GM18508 (cell line): ENCODE data around the gene ETS1.

Experiments
- ATAC-seq: cut with Tn5 transposase; IDR thresholded peaks from one replicate; pipeline ENCODE4 v1.9.1; 2021; ENCODE audit warnings: moderate number of reproducible peaks; ENCODE audit not compliant: insufficient read depth, unreplicated experiment

ETS1 gene, protein sequence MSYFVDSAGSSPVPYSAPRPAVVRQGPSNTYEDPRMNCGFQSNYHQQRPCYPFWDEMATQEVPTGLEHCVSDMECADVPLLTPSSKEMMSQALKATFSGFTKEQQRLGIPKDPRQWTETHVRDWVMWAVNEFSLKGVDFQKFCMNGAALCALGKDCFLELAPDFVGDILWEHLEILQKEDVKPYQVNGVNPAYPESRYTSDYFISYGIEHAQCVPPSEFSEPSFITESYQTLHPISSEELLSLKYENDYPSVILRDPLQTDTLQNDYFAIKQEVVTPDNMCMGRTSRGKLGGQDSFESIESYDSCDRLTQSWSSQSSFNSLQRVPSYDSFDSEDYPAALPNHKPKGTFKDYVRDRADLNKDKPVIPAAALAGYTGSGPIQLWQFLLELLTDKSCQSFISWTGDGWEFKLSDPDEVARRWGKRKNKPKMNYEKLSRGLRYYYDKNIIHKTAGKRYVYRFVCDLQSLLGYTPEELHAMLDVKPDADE

GRCh38 chr11:128587415-128587814, at the start of gene ETS1:
Gene ETS1, minus strand, starts transcription at chr11:128587558. Its CDS starts 14,428 bp downstream, at chr11:128573130.
- no peak for ATAC-seq

DNA sequence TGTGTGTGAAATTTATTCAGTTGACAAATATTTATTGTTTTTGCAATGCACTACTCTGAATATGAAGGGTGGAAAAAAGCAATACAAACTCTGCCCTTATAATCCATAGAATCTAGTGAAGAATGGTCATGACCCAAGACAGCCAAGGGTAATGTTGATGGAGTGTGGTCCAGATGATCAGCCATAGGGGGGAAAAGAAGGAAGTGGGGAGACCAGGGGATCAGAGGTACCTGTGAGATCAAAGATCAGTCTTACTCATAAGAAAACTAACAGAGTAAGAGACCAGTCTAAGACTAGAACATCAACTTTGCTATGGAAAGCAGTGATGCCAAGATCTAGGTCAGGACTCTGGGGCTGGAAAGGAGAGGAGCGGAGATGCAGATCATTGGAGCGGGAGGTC, 47.0 kb upstream of the ETS1 start:
- no peak for ATAC-seq

GRCh38 chr11:128633384-128633965, 46.1 kb upstream of the ETS1 start:
- ATAC-seq: no peak

DNA sequence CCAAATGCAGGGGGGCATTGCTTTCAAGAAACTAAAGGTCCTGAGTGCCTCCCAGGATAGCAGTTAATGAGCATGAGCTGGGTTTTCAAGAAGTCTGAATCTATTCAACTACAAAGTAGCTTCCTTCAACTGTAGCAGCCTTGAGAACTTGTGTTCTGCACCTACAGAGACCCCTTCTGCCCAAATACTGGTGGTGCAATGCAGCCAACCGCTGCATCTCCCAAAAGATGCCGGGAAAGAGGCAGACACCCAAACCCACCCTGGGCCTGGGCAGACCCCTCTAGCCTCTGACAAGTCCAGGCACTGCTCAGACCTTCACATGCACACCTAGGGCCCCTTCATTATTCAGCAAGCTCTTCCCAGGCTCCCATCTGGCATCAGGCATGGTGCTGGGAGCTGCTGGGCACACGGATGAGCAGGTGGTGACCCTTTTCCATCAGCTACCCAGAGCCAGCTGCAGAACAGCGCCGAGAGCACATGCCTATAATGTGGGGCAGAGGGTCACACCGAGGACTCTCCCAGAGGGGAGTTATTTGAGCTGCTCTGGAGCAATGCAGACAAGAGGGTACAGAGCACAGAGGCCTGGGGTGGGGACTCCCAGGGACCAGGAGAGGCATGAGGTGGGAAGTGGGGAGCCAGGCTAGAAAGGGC, 44.9 kb upstream of the ETS1 start:
- ATAC-seq: no peak

DNA sequence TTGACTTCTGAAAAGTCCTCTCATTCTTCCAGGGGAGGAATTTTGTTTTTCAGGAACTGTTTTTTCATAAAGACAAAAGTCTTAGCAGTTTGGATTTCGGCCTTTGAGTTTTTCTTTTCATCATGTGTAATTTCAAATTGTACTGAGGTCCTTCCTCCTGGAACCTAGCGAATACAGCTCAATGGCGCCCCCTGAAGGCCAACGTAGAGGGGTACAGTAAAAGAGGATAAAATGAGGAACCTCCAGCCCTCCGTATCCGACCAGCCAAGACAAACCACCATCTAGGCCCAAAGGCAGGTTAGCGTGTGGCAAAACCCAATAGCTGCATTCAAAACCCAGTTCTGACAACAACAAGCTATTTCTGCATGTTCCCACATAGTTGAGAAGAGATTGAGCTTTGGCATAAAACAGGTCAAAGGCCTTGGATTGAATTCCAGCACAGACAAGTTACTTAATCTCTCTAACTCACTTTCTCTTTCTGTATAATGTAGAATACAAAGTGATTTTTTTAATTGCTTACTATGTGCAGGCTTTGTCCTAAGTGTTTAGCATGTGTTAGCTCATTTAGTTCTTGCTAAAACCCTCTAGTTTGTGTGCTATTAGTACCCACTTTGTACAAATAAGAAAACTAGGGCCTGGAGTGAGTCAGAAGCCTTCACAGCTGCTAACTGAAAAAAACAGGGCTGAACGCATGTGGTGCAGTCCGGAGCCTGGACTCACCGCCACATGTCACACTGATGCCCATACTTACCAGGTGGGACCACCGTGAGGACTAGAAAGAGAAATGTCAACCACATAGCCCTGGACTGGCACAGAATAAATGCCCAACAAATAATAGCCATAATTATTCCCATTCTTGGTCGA, 43.2 kb upstream of the ETS1 start:
- peak; percentile 47 for ATAC-seq

DNA sequence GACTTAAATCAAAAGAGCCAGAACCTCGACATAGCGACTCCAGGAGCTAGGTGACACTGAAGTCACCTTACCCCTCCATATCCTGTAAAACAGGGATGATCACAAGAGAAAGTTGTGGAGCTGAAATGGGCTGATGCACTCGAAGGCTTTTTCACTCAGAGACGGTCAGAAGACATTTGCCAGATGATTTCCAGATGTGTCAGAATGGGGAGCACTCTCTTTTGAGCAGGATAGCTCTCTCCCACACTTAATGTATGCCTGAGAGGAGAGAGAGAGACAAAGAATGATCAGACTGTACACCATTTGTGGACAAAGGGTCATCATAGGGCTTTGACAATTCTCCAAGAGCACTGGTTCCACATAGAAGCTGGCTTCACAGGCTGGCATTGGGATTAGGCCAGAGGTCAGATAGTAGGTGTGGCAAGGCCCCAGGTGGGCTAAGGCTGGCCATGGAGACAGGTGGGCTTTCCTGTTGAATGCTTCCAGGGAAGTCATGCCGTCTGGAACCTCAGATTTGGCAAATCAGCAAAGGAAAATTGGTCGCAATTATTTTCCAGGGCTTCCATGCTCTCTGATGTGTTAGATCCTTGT, 42.3 kb upstream of the ETS1 start:
- no peak for ATAC-seq

DNA sequence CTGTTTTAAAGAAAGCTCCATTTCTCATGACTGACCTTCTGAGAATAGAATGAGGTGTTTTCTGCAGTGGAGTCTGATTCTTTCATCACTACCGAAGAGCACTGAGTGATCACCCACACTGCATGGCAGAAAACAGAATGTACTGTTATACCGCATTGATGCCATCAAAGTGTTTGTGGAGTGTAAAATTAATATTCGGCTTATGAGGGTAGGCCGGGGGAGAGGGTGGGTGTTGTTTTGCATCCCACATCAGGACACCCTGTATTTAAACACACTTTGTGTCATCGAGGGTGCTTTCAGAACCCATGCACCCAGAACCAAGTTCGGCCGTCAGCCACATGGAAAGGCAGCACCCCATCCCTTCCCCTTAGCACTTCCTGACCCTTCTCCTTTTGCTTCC, 41.3 kb upstream of the ETS1 start:
- ATAC-seq: no peak

DNA sequence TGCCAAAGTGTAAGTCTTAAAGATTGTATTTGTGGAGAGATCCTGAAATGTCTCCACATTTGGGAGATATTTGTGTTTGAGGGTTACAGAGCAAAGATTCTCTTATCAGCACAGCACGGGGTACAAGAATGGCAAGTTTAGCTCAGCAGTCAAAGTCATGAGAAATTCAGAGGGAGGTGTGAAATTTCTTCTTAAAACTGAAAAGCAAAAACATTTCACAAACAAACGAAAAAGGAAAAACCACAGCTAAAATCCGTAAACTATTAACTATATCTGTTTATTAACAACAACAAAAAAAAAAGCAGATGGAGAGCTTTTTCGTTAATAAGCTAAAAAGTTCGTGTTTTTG, 40.9 kb upstream of the ETS1 start:
- ATAC-seq: no peak

GRCh38 chr11:128627666-128628324, 40.4 kb upstream of the ETS1 start:
- no peak for ATAC-seq

DNA sequence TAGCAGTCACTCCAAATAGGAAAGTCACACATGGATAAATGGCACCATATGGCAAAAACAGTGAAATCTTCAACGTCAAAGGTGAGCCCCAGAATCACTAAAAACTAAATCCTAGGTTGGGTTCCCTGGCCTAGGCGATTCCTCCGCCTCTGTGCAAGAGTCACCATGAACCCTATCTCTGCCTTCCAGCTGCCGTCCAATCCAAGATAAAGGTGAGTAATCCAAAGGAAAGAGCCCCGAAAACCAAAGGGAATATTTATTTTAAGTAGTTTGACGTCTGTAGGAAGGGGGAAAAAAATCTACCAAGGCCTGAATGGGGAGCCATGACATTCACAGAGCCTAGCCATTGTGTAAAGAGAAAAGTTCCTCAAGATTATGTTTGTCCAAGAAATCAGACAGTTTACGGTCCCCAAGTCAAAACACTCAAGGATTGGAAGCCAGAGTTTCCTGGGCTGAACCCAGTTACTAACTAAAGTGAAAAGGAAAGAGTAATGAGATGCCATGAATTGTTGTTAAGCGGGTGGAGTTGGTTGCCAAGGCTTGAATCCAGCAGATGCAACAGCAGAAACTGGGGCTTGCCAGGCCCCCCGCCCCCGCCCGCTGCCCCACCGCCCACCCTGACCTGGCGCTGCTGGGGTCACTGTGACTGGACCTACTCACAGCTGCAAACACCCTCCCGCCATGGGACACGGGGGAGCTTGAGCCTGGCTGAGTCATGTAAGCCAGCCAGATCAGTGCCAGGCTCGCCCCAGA, 39.7 kb upstream of the ETS1 start:
- ATAC-seq: no peak

- ATAC-seq: no peak
These were observed 38.4 kb upstream of the ETS1 start for GRCh38 chr11:128625746-128626145.

GRCh38 chr11:128625326-128625725, 38.0 kb upstream of the ETS1 start:
- no peak for ATAC-seq

GRCh38 chr11:128624269-128625175, 37.2 kb upstream of the ETS1 start:
- ATAC-seq: peak; percentile 28

DNA sequence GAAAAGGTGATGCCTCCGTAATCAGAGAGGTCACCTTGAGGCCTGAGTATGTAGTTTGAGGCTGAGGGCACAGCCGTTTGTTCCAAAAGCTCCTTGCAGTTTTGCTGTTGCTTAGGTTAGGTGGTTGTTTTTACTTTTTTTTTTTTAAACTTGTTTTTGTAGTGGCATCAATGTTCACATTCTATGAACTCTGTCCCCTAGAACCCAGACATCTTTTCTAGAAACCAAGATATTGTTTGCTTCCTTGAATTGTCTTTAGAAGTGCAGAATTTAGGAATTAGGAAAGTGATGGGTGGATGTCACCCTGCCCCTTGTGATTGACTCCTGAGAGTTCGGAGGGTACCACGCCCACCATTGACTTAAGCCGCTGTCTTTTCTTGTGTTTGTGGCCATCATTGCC, 35.7 kb upstream of the ETS1 start:
- ATAC-seq: no peak

- ATAC-seq: no peak
These were observed 34.5 kb upstream of the ETS1 start for GRCh38 chr11:128621601-128622501.

GRCh38 chr11:128620309-128621100, 33.1 kb upstream of the ETS1 start:
- ATAC-seq: no peak
